Loucy (cell line): ENCODE measurements around the gene KCNC4.

Source experiments
- H2AFZ ChIP-seq: fragments of 200-600 bp; sonication (generic); 2 replicates; pipeline ENCODE4 v1.6.0; 2016; ENCODE audit warnings: antibody characterized with exemption, mild to moderate bottlenecking, low read length, moderate library complexity
- H3F3A ChIP-seq: fragments of 200-600 bp; 2 replicates; pipeline ENCODE4 v1.6.0; 2016; ENCODE audit warnings: antibody characterized with exemption, low read depth, mild to moderate bottlenecking
- H3K27me3 ChIP-seq: fragments of 200-600 bp; sonication (generic); 2 replicates; pipeline ENCODE4 v1.6.1; 2014; ENCODE audit warnings: low read length, mild to moderate bottlenecking; ENCODE audit not compliant: insufficient read depth, poor library complexity, severe bottlenecking
- H3K36me3 ChIP-seq: fragments of 200-600 bp; sonication (generic); 2 replicates; pipeline ENCODE4 v1.6.1; 2016; ENCODE audit warnings: low read length; ENCODE audit not compliant: insufficient read depth
- H3K4me1 ChIP-seq: fragments of 200-600 bp; sonication (generic); 2 replicates; pipeline ENCODE4 v1.5.1; 2014; ENCODE audit warnings: low read length, mild to moderate bottlenecking; ENCODE audit not compliant: insufficient read depth, poor library complexity, severe bottlenecking
- H3K4me2 ChIP-seq: fragments of 200-600 bp; sonication (generic); 2 replicates; pipeline ENCODE4 v1.6.0; 2014; ENCODE audit warnings: antibody characterized with exemption, low read length, low read depth, mild to moderate bottlenecking; ENCODE audit not compliant: poor library complexity, severe bottlenecking
- H3K4me3 ChIP-seq: fragments of 200-600 bp; sonication (generic); 2 replicates; pipeline ENCODE4 v1.5.1; 2014; ENCODE audit warnings: low read length, mild to moderate bottlenecking, mixed read lengths; ENCODE audit not compliant: poor library complexity, severe bottlenecking
- H3K79me2 ChIP-seq: fragments of 200-600 bp; sonication (generic); 2 replicates; pipeline ENCODE4 v1.6.1; 2014; ENCODE audit warnings: low read length; ENCODE audit not compliant: insufficient read depth
- H3K9ac ChIP-seq: fragments of 200-600 bp; sonication (generic); 2 replicates; pipeline ENCODE4 v1.6.0; 2014; ENCODE audit warnings: mild to moderate bottlenecking, low read depth, low read length, moderate library complexity; ENCODE audit not compliant: poor library complexity, severe bottlenecking
- H3K9me2 ChIP-seq: fragments of 200-600 bp; sonication (generic); replicated peaks from 2 replicates; pipeline ENCODE4 v1.6.1; 2016; ENCODE audit warnings: low read depth, low read length, mixed read lengths
- H3K9me3 ChIP-seq: fragments of 200-600 bp; sonication (generic); 2 replicates; pipeline ENCODE4 v1.6.1; 2014; ENCODE audit warnings: mild to moderate bottlenecking, antibody characterized with exemption, low read length, low read depth; ENCODE audit not compliant: insufficient read depth
- H4K20me1 ChIP-seq: fragments of 200-600 bp; sonication (generic); 2 replicates; pipeline ENCODE4 v1.6.0; 2014; ENCODE audit warnings: antibody characterized with exemption, low read length, mild to moderate bottlenecking; ENCODE audit not compliant: insufficient read depth, poor library complexity, severe bottlenecking
- CTCF ChIP-seq: fragments of 200-600 bp; sonication (generic); conservative IDR thresholded peaks from 2 replicates; pipeline ENCODE4 v1.5.1; 2014; ENCODE audit warnings: mild to moderate bottlenecking, antibody characterized with exemption, low read length
- EZH2phosphoT487 ChIP-seq: fragments of 200-600 bp; IDR thresholded peaks from 2 replicates; pipeline ENCODE4 v1.6.1; 2018; ENCODE audit warnings: antibody characterized with exemption, mild to moderate bottlenecking, moderate library complexity, borderline replicate concordance

KCNC4 gene

GRCh38 chr1:110213143-110213540, 3.0 kb downstream of the KCNC4 start:
- no peaks in the 10 kb centered on the region for H3K9me3 ChIP-seq
- no peak overlapping the region for H3K4me3 ChIP-seq
- H3F3A ChIP-seq, result no peaks in the 10 kb centered on the region
- no peaks in the 10 kb centered on the region for H3K9me2 ChIP-seq
- peaks cover 4% of the 10 kb centered on the region for H3K27me3 ChIP-seq
- no peak overlapping the region for H3K9ac ChIP-seq
- no peak overlapping the region for H3K4me2 ChIP-seq
- TF ChIP-seq EZH2phosphoT487 (no peak), CTCF (no peak)
- H3K4me1 ChIP-seq, result peaks cover 10% of the 10 kb centered on the region
- H3K79me2 ChIP-seq, result no peaks in the 10 kb centered on the region
- H2AFZ ChIP-seq, result no peak overlapping the region
- H4K20me1 ChIP-seq, result no peaks in the 10 kb centered on the region
- no peaks in the 10 kb centered on the region for H3K36me3 ChIP-seq

- Histone ChIP-seq H3K4me3 (no peak overlapping the region), H3K27me3 (peaks cover 4% of the 10 kb centered on the region), H3K9ac (no peak overlapping the region), H3K9me3 (no peaks in the 10 kb centered on the region), H4K20me1 (no peaks in the 10 kb centered on the region), H3K79me2 (no peaks in the 10 kb centered on the region), H3K4me2 (no peak overlapping the region), H3K4me1 (peaks cover 10% of the 10 kb centered on the region), H3F3A (no peaks in the 10 kb centered on the region), H3K36me3 (no peaks in the 10 kb centered on the region), H2AFZ (no peak overlapping the region), H3K9me2 (no peaks in the 10 kb centered on the region)
- no peak for TF ChIP-seq EZH2phosphoT487
These were observed 4.6 kb downstream of the KCNC4 start for GRCh38 chr1:110214454-110215404.

GRCh38 chr1:110215621-110216515, 5.8 kb downstream of the KCNC4 start:
- no peak for TF ChIP-seq EZH2phosphoT487
- no peak for TF ChIP-seq CTCF
- Histone ChIP-seq H3K9me3 (no peaks in the 10 kb centered on the region), H3K36me3 (no peaks in the 10 kb centered on the region), H3K9me2 (no peaks in the 10 kb centered on the region), H3K79me2 (no peaks in the 10 kb centered on the region), H3K4me3 (no peak overlapping the region), H3K4me1 (peaks cover 8% of the 10 kb centered on the region), H3K9ac (no peak overlapping the region), H3K4me2 (no peak overlapping the region), H2AFZ (no peak overlapping the region), H4K20me1 (no peaks in the 10 kb centered on the region), H3K27me3 (peaks cover 4% of the 10 kb centered on the region), H3F3A (no peaks in the 10 kb centered on the region)
